ENCODE data around the gene WBP1L.
"Not testable (repeated sequence)": the region's sequence is repeated elsewhere in the genome, so short reads cannot be mapped to it uniquely, and the experiment has no call there.

Gene WBP1L
- total RNA-seq = 38.5 reads per million, percentile 62 among the genes with 10 or more reads in this experiment

- peak; percentile 93 for DNase-seq
Measured at GRCh38 chr10:102743588-102744373, at the start of gene WBP1L. TSS of gene WBP1L (plus strand) at chr10:102743948. CDS start at chr10:102744054, 106 bp downstream.

DNA sequence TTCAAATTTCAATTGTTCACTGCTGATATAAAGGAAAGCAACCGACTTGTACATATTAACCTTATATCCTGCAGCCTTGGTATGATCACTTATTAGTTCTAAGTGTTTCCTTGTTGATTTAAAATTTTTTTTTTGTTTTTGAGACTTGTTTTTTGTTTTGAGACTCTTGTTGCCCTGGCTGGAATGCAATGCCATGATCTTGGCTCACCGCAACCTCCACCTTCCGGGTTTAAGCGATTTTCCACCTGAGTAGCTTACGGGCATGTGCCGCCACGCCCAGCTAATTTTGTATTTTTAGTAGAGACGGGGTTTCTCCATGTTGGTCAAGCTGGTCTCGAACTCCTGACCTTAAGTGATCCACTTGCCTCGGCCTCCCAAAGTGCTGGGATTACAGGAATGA is 48.3 kb upstream of the WBP1L start:
- DNase-seq = not testable (repeated sequence)

DNA sequence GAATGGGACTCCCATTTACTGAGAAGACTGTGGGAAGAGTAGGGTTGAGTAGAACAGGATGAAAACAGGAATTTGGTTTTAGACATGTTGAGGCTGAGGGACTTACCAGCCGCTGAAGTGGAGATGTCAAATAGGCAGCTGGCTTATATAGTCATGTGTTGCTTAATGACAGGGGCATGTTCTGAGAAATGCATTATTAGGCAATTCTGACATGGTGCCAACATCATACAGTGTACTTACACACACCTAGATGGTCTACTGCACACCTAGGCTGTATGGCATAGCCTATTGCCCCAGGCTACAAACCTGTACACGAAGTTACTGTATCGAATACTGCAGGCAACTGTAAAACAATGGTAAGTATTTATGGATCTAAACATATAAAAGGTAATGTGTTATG is 47.0 kb upstream of the WBP1L start:
- DNase-seq = no peak

GRCh38 chr10:102698894-102699293 is 44.9 kb upstream of the WBP1L start:
- DNase-seq = no peak

DNA sequence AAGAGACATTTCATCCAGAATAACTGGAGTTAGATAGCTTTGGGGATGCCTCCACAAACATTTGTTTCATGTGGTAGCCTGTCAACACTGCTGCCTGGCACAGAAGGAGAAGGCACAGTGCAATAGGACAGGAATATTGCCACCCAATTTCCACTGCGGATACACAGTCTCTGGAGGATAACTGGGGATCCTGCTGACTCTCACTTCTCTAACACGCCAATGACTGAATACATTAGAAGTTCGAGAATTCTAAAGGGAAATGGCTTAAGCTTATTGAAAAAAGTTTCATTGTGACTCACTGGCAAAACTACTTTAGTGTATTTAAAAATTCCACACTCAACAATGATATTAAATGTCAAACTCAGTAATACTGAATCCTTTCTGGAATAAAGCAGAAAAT is 42.5 kb upstream of the WBP1L start:
- no peak for DNase-seq

- DNase-seq = no peak
Measured at GRCh38 chr10:102701796-102702195, 42.0 kb upstream of the WBP1L start.

GRCh38 chr10:102702742-102703141 is 41.0 kb upstream of the WBP1L start:
- DNase-seq = no peak

DNA sequence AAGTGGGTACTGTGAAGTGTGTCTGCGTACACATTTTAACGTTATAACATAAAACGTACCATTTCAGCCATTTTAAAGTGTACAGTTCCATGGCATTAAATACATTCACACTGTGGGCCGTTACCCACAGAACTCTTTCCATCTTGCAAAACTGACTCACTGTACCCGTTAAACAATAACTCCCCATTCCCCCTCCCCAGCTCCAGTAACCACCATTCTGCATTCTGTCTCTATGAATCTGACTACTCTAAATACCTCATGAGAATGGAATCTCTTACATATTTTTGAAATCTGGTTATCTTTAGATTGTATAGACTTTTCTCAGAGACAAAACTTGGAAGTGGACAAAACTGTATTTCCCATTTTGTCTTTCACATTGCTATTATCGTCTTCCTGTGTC is 38.8 kb upstream of the WBP1L start:
- DNase-seq = no peak

GRCh38 chr10:102705531-102705930 is 38.2 kb upstream of the WBP1L start:
- no peak for DNase-seq

GRCh38 chr10:102710609-102711008 is 33.1 kb upstream of the WBP1L start:
- DNase-seq = no peak

DNA sequence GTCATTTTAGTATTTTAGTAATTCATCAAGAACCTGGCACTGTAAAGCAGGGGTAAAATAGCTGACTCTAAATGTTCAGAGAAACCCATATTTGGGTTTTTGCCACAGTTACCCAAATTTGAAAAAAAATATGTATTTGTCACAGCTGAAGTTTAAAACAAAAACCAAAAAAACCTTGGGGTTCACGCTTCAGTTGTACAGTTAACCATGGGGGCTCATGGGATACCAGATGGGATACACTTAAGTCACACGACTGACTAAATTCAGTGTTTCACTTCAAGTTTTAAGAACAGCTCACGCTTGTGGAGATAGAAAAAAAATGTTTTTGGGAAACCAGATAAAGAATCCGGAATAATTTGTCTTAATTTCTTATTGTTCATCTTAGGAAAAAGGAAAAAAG is 31.7 kb upstream of the WBP1L start:
- no peak for DNase-seq

DNA sequence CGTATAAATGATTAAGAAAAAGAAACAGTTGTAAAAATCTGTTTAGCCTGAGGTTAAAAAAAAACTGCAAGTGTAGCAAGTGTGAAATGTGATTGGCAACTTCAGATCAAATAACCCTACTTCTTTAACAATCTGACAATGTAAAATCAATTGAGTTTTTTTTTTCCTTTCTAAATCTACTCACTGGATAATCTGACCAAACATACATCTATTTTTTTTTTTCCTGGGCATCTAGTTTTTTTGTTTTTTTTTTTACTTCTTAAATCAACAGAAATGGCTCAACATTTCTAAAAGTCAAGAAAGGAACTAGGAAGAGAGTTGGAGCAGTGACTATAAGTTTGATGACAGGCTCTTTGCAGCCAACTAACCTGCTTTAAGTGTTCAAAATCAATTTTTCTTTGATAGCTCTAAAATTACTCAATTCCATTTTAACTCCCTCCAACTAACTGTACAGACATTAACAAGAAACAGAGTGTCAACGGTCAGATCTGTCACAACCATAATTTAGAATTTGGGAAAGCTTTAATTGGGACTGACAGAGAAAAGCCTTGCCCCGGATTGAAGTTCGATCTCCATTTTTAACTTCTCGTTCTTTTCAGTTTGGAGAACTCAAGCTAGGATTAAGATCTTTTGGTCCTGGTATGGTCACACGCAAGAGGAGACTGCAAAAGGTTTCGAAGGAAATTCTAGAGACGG is 30.8 kb upstream of the WBP1L start:
- no peak for DNase-seq

DNA sequence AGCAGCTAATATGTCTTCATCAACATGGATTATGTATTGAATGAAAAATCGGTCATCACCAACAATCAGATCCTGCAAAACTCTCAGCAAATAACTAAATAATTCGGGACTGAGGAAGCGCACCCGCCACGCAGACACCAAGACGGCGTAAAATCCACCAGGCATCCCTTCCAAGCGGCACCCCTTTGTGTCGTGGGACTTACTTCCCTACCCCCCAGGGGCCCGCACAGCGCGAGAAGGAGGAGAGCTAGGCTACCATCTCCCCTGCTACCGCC is 30.3 kb upstream of the WBP1L start:
- DNase-seq = peak; percentile 61

DNA sequence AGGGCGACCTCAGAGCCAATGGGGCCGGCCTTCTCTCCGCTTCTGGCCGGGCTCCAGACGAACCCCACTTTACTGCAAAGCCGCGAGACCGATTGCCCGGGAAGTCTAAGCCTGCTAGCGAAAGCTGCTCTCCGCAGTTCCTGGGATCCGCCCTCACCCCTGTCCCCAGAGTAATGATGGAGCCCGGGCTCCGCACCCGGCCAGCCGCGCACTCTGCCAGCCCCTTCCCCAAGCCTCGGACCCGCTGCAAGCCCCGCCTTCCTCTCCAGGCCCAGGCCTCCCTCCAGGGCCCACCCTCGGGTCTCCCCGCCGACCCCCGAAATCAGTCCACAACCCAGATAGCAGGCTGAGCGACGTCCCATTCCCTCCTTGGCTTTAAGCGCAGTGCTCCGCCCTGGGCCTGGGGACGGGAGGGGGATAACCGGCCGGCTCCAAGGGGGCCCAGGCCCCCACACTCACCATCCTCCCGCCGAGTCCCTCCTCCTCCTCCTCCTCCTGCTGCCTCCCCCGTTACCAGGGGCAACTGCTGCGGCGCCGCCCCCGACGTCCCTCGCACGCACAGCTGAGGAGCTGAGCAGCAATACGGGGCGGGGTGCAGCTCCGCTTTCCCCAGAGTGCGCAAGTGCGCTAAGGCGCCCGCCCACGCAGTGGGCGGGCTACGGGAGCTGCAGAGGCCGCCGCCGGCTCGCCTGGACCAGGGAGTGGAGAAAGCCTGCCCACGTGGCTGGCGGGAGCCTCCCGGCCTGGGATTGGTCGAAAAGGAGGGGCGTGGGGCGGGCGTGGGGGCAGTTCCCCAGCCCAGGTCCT is 29.7 kb upstream of the WBP1L start, which contains the start of gene ARL3:
Gene ARL3, minus strand, starts transcription at position 584 of the 807 bp plus-strand sequence. Its CDS starts 122 bp downstream, at position 462.
- DNase-seq = peak; percentile 88

DNA sequence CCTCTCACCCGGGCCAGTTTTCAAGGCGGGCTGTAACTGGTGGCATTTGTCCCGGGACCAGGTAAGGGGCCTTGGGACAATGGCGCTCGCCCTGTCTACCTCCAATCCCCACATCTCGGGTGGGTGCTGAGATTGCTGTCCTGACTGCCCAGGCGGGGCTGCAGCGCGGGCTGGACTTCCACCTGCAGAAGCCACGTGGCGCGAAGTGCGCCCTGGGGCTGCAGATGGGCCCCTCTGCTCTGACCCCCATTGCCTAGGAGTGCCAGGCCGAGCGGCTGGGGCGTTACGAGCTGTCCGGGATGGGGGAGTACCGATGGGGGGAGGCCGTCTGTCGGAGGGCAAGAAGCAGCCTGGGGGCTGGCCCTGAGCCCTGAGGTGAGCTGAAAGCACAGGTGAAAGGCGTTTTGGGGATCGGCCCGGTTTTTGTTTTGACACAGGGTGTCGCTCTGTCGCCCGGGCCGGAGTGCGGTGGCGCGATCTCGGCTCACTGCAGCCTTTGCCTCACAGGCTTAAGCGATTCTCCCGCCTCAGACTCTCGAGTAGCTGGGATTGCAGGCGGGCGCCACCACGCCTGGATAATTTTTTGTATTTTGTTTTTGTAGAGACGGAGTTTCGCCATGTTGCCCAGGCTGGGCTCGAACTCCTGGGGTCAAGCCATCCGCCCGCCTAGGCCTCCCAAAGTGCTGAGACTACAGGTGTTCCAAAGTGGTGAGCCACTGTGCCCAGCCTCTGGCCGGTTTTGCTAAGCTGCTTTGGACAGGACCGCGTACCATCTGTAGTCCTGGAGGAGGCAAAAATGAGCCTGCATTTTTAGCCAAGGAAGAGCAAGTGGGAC is 28.9 kb upstream of the WBP1L start, which contains the start of gene SFXN2:
Gene SFXN2, plus strand, starts transcription at position 16 of the 835 bp plus-strand sequence. CDS start 12,001 bp downstream, outside the sequence.
- DNase-seq = peak; percentile 40

- DNase-seq = no peak
Measured at GRCh38 chr10:102715880-102716279, 27.9 kb upstream of the WBP1L start.

DNA sequence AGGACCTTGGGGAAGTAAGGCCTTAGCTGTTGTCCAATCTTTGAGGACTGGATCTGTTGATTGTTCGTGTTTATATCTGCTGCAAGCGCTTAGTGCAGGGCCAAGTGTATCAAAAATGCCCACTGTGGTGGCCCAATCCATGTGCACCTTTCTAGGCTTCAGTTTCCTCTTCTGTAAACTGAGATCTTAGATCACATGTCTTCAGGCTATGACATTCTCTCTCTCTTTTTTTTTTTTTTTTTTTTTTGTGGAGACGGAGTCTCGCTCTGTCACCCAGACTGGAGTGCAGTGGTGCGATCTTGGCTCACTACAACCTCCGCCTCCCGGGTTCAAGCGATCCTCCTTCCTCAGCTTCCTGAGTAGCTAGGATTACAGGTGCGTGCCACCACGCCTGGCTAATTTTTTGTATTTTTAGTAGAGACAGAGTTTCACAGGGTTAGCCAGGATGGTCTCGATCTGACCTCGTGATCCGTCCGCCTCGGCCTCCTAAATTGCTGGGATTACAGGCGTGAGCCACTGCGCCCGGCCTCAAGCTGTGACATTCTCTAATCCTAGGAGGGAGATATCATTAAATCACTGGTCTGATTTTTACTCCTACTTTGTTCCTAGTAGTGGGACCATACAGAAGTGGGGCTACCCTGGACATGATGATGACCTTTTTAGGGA is 26.7 kb upstream of the WBP1L start:
- DNase-seq = not testable (repeated sequence)

DNA sequence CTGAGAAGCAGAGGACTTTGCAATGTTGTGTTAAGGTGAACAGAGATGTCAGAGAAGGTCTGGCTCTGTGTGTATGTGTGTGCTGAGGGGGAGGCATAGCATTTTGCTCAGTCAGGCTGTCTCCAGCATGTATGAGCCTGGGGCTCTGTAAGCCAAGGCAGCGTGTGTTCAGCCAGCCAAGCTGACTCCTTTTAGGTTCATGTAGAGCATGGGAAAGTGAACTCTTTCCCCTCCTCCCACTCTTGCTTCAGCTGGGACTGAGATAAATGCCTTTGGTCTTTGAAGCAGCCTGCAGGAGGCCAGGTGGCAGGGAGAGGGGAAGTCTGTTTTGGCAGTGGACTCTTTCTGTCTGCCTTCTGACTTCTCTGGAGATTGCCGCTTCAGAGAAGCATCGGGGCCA is 25.5 kb upstream of the WBP1L start:
- no peak for DNase-seq

GRCh38 chr10:102720337-102720736 is 23.4 kb upstream of the WBP1L start:
- DNase-seq = no peak

DNA sequence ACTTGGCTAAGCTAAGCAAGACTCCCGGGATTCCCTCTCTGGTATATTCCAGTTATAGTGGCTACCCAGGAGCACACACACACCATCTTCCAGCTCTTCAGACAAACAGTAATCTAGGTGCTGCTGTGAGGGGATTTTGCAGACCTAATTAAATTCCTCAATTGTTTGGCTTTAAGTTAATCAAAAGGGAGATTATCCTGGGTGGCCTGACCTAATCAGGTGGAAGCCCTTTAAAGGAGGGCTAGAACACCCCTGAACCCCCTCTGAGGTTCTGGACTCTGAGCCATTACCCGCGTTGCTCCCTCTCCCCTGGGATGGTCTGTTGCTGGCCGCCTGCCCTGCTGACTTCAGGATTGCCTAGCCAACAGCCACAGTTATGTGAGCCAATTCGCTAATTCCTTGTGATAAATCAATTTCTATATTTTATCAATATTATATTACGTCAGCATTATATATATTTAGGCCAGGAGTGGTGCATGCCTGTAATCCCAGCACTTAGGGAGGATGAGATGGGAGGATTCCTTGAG is 22.9 kb upstream of the WBP1L start:
- no peak for DNase-seq

GRCh38 chr10:102721954-102722353 is 21.8 kb upstream of the WBP1L start:
- no peak for DNase-seq

GRCh38 chr10:102723989-102724388 is 19.8 kb upstream of the WBP1L start:
- DNase-seq = no peak
